Skeletal muscle satellite cell (primary cell): ENCODE measurements around the gene SPTBN5.

Experiments used
- H3K27me3 ChIP-seq: 2 replicates; pipeline ENCODE4 v1.7.0; 2013; ENCODE audit warnings: low read length; ENCODE audit not compliant: control insufficient read depth, insufficient read depth
- H3K36me3 ChIP-seq: 2 replicates; pipeline ENCODE4 v1.7.0; 2013; ENCODE audit warnings: mild to moderate bottlenecking, control low read depth, low read length; ENCODE audit not compliant: insufficient read depth
- H3K4me1 ChIP-seq: 2 replicates; pipeline ENCODE4 v1.7.0; 2013; ENCODE audit warnings: low read length; ENCODE audit not compliant: control insufficient read depth, insufficient read depth
- H3K4me2 ChIP-seq: 2 replicates; pipeline ENCODE4 v1.7.0; 2013; ENCODE audit warnings: mild to moderate bottlenecking, low read length
- H3K4me3 ChIP-seq: 2 replicates; pipeline ENCODE4 v1.7.0; 2013; ENCODE audit warnings: low read length
- H3K9ac ChIP-seq: 2 replicates; pipeline ENCODE4 v1.7.0; 2013; ENCODE audit warnings: mild to moderate bottlenecking, low read depth, low read length, moderate library complexity
- H3K9me3 ChIP-seq: replicated peaks from 2 replicates; pipeline ENCODE4 v1.7.0; 2013; ENCODE audit warnings: mild to moderate bottlenecking, control low read depth, low read length

Gene SPTBN5

DNA sequence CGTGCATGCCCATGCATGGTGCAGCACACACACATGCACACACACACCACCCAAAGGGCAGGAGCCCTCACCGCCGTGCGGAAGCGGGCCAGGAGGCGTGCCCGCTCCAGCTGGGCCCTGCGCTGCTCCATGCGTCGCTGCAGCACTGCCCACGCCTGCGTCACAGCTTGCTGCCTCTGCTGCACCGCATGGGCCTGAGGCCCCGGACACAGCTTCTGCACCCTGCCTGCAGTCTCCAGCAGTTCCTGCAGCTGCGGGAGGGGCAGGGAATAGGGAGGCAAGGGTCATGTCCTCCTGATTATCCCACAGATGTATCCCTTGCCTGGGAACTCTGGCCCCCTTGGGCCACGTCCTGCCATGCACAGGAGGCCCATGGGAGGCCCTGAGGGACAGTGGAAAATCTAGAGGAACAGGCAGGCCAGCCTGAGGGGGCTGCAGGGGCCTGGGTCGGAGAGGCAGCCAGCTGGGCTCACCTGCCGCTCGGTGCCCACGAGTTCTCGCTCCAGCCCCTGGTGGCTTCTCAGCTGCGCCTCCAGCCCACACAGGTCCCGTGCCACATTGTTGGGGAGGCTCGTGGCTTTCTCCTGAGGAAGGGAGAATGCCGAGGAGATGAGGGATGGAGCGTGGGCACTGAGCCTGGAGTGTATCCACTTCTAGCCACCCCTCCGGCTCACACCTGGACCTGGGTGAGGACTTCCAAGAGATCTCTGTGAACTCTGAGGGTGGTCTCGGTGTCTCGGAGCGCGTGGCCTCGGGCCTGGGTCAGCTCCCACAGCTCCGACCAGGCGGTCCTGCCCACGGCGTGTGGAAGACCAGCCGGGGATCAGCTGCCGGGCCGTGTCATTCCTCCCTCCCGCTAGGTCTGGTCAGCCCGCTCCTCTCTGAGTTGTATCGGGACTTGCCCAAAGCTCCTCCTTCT, 23.8 kb downstream of the SPTBN5 start:
- no peaks in the 10 kb centered on the region for H3K9me3 ChIP-seq

DNA sequence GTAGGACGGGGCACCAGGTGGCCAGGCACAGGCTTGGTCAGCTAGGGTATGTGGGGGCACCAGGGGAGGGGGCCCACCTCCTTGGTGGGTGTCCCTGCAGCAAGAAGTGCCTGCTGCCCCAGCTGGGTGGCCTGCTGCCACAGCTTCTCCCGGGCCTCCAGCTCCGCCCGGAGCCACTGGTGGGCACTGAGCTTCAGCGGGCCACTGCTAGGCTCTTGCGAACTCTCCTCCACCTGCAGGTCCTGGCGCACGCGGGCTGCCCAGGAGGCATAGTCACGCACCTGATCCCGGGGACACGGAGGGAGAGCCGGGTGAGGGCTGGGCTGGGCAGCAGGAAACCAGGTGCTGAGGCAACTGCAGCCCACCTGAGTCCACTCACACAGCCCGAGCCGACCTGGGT, 25.5 kb downstream of the SPTBN5 start:
- Histone ChIP-seq H3K9ac (no peak overlapping the region), H3K4me3 (no peak overlapping the region), H3K4me2 (no peak overlapping the region), H3K36me3 (no peaks in the 10 kb centered on the region), H3K4me1 (peaks cover 16% of the 10 kb centered on the region), H3K9me3 (no peaks in the 10 kb centered on the region), H3K27me3 (peaks cover 6% of the 10 kb centered on the region)

More for the DNA sequence above, 23.8 kb downstream of the SPTBN5 start:
- no peak overlapping the region for H3K9ac ChIP-seq
- peaks cover 16% of the 10 kb centered on the region for H3K4me1 ChIP-seq
- no peak overlapping the region for H3K4me3 ChIP-seq
- H3K36me3 ChIP-seq, result no peaks in the 10 kb centered on the region
- peak overlapping the region; percentile 16 for H3K4me2 ChIP-seq
- H3K27me3 ChIP-seq, result no peaks in the 10 kb centered on the region

DNA sequence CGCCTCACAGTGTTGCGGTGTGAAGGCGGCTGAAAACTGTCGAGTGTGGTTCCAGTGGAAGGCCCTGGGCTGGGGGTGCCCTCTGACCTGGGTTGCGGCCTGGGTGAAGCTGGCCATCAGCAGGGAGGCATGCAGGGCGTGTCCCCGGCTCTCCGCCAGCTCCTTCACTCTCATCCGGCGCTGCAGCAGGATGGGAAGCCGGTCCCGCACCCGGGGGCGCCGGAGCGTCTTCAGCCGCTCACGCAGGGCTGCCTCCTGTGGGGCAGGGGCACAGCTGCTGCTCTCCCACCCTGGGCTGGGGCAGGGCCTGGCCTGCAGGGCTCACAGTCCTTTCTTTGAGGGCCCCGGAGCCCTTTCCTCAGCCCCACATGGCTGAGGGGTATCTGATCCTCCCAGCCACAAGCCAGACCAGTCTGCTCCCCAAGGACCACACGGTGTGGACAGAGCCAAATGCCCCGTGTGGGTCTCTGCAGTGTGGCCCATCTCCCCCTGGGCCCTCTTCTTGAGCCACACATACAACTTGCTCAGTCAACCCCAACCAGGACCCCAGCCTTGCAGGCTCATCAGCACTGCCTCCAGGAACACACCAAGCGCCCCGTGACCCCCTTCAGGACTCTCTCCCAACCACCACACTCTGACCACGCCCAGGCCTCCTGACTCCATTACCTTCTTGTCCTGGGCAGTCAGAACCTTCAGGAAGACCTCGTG, 26.8 kb downstream of the SPTBN5 start:
- Histone ChIP-seq H3K4me2 (no peak overlapping the region), H3K4me1 (peaks cover 16% of the 10 kb centered on the region), H3K27me3 (peaks cover 6% of the 10 kb centered on the region), H3K9ac (no peak overlapping the region), H3K36me3 (no peaks in the 10 kb centered on the region), H3K9me3 (no peaks in the 10 kb centered on the region), H3K4me3 (no peak overlapping the region)

DNA sequence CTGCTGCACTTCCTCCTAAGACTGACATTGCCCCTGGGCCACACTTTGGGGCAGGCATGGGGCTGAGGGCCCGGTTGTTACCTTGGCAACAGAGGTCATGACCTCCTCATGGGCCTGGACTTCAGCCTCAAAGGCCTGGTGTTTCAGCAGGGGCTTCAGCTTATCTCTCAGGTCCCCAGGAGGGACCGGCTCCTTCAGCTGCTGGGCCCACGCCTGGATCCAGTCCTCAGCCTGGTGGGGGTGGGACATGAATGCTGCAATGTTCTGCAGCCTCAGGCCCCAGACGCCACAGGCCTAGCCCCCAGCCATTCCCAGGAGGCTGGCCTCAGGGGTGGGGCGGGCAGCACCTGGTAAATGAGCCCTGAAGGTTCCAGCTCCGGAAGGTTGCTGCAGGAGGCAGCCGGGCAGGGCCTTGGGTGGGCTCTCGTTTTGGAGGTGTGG, 27.6 kb downstream of the SPTBN5 start:
- H3K9me3 ChIP-seq, result no peaks in the 10 kb centered on the region
- no peaks in the 10 kb centered on the region for H3K36me3 ChIP-seq
- peaks cover 9% of the 10 kb centered on the region for H3K27me3 ChIP-seq
- peaks cover 14% of the 10 kb centered on the region for H3K4me1 ChIP-seq
- no peak overlapping the region for H3K4me2 ChIP-seq
- H3K4me3 ChIP-seq, result no peak overlapping the region
- H3K9ac ChIP-seq, result no peak overlapping the region

DNA sequence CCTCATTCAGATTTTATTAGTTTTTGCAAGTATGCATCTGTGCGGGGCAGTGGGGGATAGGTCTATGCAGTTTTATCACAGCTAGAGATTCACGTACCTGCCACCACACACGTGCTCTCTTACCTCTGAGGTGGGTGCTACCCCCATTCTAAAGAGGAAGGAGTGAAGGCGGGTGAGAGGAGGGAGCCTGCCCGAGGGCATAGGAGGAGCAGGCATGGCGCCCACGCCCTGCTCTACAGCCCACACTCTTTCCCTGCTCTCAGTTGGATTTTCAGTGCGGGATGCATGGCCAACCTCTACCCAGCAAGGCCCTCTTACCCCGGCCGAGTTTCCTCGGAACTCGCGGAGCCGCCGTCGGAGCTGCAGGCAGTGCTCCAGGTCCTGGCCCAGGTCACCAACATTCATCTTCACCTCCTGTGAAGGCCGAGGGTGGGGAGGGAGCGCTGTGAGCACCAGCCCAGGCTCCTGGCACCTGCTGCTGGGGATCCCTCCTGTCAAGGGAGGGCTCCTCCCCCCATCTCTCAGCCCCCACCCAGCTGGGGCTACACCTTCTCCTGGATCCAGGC, 28.3 kb downstream of the SPTBN5 start:
- H3K4me3 ChIP-seq, result no peak overlapping the region
- no peak overlapping the region for H3K9ac ChIP-seq
- no peaks in the 10 kb centered on the region for H3K36me3 ChIP-seq
- H3K4me1 ChIP-seq, result peaks cover 8% of the 10 kb centered on the region
- H3K9me3 ChIP-seq, result no peaks in the 10 kb centered on the region
- H3K27me3 ChIP-seq, result peaks cover 10% of the 10 kb centered on the region
- H3K4me2 ChIP-seq, result no peak overlapping the region

DNA sequence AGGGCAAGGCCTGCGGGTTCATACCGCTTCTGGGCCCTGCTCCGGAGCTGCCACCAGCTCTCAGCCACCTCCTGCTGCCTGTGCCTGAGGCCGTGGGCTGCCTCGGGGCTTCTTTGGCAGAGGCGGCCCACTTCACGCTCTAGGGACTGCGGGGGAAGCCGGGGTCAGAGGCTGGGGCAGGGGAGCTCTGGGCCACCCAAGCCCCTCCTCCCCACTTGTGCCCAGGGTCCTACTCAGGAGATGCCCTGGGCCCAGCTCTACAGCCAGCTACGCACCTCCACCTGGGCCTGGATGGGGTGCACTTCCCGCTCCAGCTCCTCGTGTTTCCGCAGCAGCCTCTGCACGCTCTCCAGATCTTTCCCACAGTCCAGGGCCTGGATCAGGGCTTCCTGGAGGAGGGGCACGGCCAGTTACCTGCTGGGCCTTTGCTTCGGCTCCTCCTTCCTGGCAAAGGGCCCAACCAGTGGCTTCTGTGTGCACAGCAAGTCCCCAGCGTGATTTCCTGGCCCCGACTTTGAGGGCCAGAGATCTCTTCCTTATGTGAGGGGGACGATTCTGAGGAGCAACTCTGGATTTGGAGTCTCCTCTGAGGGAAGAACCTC, 31.2 kb downstream of the SPTBN5 start:
- Histone ChIP-seq H3K4me1 (no peaks in the 10 kb centered on the region), H3K4me3 (no peak overlapping the region), H3K36me3 (no peaks in the 10 kb centered on the region), H3K4me2 (no peak overlapping the region), H3K9ac (no peak overlapping the region), H3K9me3 (no peaks in the 10 kb centered on the region), H3K27me3 (peaks cover 13% of the 10 kb centered on the region)

DNA sequence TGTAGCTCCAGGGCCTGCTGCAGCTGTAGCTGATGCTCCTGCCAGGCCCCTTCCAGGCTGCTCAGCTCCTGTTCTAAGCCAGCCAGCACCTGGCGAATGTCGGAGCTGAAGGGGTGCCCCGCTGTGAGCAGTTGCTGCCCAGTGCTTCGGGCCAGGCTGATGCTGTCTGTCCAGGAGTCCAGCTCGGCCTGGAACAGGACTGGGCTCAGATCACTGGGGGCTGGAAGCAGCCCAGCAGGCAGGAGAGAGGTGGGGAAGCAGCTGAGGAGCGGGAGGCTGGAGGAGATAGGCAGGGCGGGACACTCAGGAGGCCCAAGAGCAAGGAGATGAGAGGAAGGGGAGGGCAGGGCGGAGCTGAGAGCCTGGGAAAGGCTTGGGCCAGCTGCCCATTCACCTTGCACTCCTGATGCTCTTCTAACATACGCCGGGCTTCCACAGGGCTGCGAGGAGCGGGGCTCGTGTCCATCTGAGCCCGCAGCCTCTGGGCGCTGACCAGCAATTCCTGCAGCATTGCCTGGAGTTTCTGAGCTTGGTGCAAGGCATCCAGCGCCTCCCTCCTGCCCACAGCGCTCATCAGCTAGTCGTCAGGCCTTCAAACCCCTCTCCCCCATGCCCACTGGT, 32.0 kb downstream of the SPTBN5 start:
- no peak overlapping the region for H3K4me2 ChIP-seq
- no peak overlapping the region for H3K4me3 ChIP-seq
- H3K27me3 ChIP-seq, result peaks cover 13% of the 10 kb centered on the region
- no peaks in the 10 kb centered on the region for H3K36me3 ChIP-seq
- no peaks in the 10 kb centered on the region for H3K9me3 ChIP-seq
- no peaks in the 10 kb centered on the region for H3K4me1 ChIP-seq
- H3K9ac ChIP-seq, result no peak overlapping the region

DNA sequence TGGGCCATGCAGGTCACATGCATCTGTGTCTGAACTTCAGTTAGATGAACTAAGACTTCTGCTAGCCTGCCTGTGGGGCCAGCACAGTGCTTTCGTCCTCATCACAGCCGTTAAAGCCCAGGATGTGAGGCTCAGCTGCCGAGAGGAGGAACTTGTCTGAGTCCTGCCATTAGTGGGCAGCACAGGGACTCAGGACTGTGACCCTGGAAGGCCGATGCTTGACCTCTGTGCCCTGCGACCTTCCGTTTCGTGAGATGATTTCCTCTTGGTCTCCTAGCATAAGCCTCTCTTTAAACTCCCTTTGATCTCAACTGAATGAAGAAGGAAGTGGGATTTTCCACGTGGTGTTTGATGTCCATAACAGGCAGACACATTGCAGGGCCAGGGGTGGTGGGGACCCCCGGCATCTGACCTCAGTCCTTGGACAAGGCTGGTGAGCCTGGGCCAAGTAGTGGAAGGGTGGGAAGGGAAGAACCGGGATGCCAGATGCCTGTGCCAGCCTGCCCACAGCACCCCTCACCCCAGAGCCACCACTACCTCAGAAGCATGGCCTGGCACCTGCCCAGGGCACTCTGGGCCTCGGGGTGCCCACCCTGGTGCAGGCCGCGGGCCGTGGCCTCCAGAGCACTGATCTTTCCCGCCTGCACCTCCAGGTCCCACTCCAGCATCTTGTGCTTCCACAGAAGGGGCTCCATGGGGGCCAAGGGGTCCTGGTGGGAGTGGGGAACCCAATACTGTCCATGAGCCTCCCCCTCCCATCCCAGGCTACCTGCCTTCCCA, 33.6 kb downstream of the SPTBN5 start:
- no peak overlapping the region for H3K9ac ChIP-seq
- no peak overlapping the region for H3K4me3 ChIP-seq
- H3K9me3 ChIP-seq, result no peaks in the 10 kb centered on the region
- no peak overlapping the region for H3K4me2 ChIP-seq
- H3K27me3 ChIP-seq, result peaks cover 17% of the 10 kb centered on the region
- H3K36me3 ChIP-seq, result no peaks in the 10 kb centered on the region
- H3K4me1 ChIP-seq, result no peaks in the 10 kb centered on the region

DNA sequence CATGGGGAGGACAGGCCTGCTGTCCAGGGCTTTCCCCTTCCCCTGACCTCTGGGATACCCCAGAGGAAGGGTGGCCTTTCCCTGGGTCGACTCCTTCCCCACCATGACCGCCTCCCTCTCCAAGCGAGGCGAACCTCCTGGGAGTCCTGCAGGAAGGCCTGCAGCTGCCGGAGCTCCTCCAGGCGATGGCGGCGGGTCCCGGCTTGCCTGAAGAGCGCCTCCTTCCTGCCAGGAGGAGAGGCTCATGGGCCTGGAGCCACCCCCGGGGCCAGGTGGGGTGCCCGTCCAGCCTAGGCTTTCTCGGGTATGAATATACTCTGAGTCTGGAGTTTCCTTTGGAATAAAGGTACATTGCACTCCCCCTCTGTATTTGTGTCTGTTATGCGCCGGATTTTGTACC, 35.1 kb downstream of the SPTBN5 start:
- H3K36me3 ChIP-seq, result no peaks in the 10 kb centered on the region
- no peaks in the 10 kb centered on the region for H3K4me1 ChIP-seq
- H3K27me3 ChIP-seq, result peaks cover 20% of the 10 kb centered on the region
- no peaks in the 10 kb centered on the region for H3K9me3 ChIP-seq
- H3K9ac ChIP-seq, result no peak overlapping the region
- no peak overlapping the region for H3K4me2 ChIP-seq
- no peak overlapping the region for H3K4me3 ChIP-seq

DNA sequence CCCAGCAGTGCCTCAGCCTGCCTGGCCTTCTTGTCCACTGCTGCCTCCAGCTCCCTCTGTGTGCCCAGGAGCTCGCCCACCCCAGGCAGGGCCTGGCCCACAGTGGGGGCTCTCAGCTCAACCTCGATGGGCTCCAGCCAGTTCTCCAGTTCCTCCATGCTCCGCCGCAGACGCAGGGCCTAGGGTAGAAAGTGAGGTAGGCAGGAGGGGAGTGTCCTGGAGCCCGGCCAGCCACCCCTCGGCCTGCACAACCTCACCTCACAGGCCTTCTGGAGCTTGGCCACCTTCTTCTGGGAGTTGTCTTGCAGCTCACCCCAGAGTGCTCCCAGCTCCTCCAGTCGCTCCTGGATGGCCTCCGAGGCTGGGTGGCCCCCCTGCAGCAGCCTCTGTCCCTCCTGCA, 36.5 kb downstream of the SPTBN5 start:
- Histone ChIP-seq H3K4me1 (no peaks in the 10 kb centered on the region), H3K4me3 (no peak overlapping the region)

More for the DNA sequence above, 36.5 kb downstream of the SPTBN5 start:
- no peak overlapping the region for H3K9ac ChIP-seq
- H3K9me3 ChIP-seq, result no peaks in the 10 kb centered on the region
- peaks cover 26% of the 10 kb centered on the region for H3K27me3 ChIP-seq
- H3K36me3 ChIP-seq, result no peaks in the 10 kb centered on the region
- H3K4me2 ChIP-seq, result no peak overlapping the region
